Fibroblast of lung (primary cell): ENCODE measurements around the gene LIN37.

Source experiments
- CTCF ChIP-seq, 2 donors: IDR thresholded peaks in 1 of 2; conservative IDR thresholded peaks in 1 of 2; 1 replicate in 1 of 2; 2 replicates in 1 of 2; pipeline ENCODE4 v1.5.1; 2011 to 2012; ENCODE audit warnings: low read length in 2 of 2, control low read depth in 1 of 2, inconsistent platforms in 1 of 2, low read depth in 1 of 2, mild to moderate bottlenecking in 1 of 2
- EZH2 ChIP-seq: IDR thresholded peaks from 2 replicates; pipeline ENCODE4 v1.5.1; 2012; ENCODE audit warnings: low read length, control low read depth, mild to moderate bottlenecking; ENCODE audit errors: missing control alignments

GRCh38 chr19:35783469-35784434 is 35.4 kb downstream of the LIN37 start:
- TF ChIP-seq CTCF (conservative IDR thresholded peaks at IDR 0.05 in 1 of 2, IDR thresholded peaks at IDR 0.05 in 1 of 2; ENCODE audit: low read depth in 1 of 2, low read length in 2 of 2), result no peak
- TF ChIP-seq EZH2, result no peak
